HG02588 (cell line): ENCODE results near the gene WNT7B.

Experiments used
- ATAC-seq: cut with Tn5 transposase; IDR thresholded peaks from one replicate; pipeline ENCODE4 v1.9.1; 2021; ENCODE audit warnings: mild to moderate bottlenecking, moderate library complexity; ENCODE audit not compliant: unreplicated experiment

Gene WNT7B

DNA sequence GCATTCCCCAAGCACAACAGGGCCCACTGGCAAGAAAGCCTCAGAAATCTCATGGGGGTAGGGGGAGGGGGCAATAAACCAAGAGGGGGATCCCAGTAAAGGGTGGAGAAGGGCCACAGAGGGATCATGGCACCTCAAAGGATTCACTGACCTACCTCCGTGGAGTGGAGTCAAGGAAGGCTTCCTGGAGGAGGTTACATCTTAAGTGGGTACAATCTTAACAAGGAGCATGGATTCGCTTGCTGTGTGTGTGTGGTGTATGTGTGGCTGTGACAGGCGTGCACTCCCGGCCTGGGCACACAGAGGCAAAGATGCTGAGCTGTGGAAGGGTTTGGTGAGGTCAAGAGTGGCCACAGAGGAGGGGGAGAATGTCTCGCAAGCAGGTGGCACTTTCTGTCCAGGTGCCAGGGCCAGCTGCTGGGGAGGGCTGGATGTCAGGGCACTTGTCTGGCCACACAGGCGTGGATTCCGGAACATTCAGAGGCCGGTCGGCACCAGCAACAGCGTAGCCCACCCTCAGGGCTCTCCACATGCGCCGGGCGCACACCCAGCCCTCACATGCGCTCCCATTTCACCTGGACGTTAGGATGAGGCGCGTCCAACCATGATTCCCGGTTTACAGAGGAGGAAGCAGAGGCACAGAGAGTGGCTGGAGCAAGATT, 43.3 kb downstream of the WNT7B start:
- ATAC-seq: no peak

DNA sequence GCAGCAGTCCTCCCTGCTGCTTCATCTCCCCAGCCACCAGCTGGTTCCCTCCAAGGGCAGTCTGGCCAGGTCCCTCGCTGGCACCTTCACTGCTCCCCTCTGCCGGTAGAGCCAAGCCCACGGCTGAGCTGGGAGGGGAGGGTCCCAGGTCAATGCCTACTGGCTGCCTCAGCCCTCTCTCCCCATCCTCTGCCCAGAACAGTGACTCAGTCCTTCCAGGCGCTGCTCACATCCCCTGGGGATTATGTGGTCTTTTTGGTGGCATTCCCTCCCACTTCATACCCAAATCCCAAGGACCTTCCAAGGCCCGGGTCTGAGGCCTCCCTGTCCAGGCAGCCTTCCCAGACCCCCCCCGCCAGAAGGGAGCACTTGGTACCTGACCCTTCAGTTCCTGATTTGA, 44.9 kb downstream of the WNT7B start:
- ATAC-seq: no peak

- no peak for ATAC-seq
Observed at GRCh38 chr22:45931042-45931441, 45.9 kb downstream of the WNT7B start.

- no peak for ATAC-seq
Observed at GRCh38 chr22:45930324-45930723, 46.6 kb downstream of the WNT7B start.

- ATAC-seq: no peak
Observed at GRCh38 chr22:45929649-45930048, 47.3 kb downstream of the WNT7B start.

DNA sequence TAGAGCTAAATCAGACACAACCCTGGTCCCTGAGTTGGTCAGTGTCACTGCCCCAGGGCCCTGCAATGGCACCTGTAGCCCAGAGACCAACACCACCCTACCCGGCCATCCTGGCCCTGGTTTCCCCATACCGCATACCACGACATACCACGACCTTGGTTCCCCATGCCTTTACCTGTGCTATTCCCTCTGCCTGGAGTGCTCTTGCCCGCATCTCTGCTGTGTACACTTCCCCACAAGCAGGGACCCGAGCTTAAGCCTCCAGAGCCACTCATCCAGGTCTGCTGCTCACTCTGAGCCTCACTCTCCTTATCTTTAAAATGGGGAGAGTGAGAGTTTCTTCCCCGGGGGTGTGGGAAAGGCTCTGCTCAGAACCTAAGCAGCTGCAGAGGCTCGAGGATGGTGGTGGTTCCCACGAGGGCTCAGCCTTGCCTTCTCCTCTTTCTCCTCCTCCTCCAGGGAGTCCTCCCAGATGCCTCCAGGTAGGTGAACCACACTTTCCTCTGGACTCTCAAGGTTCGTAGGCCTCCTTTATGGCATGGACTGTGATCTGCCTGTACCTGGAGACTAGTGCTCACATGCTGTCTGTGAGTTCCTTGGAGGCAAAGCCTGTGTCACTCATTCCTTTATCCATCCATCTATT, 48.1 kb downstream of the WNT7B start:
- no peak for ATAC-seq

GRCh38 chr22:45927059-45927458, 49.9 kb downstream of the WNT7B start:
- no peak for ATAC-seq

GRCh38 chr22:45926433-45926832, 50.5 kb downstream of the WNT7B start:
- no peak for ATAC-seq

GRCh38 chr22:45925811-45926351, 51.1 kb downstream of the WNT7B start:
- ATAC-seq: no peak

DNA sequence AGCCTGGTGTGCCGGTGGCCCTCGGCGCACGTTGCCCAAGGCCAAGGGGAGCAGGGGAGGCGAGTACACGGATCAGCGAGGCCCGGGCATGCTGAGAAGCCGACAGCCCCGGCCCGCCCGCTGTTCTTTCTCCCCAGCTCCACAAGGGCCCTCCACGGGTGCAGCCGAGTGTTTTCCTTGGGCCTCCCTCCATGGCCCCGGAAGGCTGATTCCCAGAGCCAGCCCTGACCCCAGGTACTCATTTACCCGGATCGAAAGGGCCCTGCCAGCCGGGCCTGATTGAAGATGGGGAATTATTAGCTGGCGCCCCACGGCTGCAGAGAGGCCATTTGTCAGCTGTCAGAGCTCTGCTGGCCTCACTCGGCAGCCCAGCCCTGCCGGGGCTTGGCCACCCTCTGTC, 53.1 kb downstream of the WNT7B start:
- ATAC-seq: no peak

- no peak for ATAC-seq
Observed at GRCh38 chr22:45923212-45923611, 53.8 kb downstream of the WNT7B start.

DNA sequence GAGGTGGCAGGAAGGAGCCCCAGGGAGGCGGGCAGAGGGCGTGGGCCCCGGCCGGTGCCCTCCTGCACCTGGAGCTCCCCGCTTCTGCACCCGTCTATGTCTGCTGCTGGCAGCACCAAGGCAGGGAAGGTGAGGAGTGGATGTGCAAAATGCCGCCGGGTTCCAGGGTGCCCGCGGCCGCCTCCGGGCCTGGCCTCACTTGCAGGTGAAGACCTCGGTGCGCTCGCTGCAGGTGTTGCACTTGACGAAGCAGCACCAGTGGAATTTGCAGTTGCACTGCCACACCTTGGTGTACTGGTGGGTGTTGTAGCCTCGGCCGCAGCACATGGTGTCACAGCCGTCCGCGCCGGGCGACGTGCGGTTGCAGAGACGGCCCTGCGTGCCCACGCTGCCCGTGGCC, 54.3 kb downstream of the WNT7B start:
- no peak for ATAC-seq

- no peak for ATAC-seq
Observed at GRCh38 chr22:45922256-45922655, 54.7 kb downstream of the WNT7B start.

GRCh38 chr22:45919504-45920286, 57.3 kb downstream of the WNT7B start:
- ATAC-seq: no peak

DNA sequence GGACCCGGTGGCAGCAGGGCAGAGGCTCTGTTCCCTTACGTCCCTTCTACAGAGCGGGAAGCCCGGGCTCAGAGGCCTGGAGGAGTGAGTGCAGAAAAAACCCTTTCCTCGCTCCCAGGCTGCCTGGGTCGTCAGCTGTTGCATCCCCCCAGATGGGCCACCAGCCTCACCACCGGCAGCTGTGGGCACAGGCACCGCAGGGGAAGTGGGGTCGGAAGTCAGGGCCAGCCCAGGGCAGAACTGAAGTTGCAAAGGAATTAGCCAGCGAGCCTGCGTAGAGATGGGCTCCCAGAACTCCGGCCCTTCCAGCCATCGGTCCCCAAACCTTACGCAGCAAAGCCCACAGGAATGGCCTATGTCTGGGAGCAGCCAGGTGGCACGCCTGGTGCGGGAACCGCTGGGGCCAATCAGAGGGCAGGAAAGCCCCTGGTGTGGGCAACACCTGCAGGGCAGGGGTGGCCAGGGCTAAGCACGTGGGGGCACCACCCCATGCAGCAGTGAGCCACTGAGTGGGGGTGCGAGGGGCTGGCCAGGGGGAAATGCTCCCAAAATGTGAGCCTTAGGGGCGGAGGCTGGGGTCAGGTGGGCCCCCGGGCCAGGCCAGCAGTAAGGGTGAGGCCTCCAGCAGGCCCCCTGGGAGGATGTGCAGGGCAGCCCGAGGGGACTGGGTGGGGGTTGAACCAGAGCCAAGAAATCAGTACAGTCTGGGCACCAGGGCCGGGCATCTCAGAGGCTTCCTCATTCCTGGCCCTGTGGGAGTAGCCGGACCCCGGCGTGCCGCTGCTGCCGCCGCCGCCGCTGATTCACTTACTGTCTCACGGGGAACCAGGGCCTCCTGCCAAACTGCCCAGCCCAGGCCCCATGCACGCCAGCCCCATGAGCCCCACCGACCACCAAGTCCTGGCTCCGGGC, 58.2 kb downstream of the WNT7B start:
- ATAC-seq: no peak

GRCh38 chr22:45917700-45918458, 59.1 kb downstream of the WNT7B start:
- no peak for ATAC-seq

DNA sequence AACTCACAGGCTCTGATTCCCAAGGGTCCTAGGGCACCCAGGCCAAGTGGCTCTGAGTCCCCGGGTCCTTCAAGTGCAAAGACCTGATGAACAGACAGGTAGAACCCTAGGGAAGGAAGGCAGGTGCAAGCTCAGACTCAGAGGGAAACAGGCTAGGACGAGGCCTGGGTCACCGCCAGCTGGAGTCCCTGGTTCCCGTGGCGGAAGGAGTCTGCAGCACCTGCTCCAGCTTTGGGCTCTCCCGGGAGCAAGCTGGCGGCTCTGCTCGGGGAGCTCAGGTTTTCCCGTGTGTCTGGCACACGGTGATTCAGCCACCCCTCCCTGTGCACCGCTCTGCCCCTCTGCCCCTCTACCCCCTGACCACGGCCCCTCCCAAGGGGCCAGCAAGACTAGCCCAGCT, 59.8 kb downstream of the WNT7B start:
- ATAC-seq: no peak

DNA sequence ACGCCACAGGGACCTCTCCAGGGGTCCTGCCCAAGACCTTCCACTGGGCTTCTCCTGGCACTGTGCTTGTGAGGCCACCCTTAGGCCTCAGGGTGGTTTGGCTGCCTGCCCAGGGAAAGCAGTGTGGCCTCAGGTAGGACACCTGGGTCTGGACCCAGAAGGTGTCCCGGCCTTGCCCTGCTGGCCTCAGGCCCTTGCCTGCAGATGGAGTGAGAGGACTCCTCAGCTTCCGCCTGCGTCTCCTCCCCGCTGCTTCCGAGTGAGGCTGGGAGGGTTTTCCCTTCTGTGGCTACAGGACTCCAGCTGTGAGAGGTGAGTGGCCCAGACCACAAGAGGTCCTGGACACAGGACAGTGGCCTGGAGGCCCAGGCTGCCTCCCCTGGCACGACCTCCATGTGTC, 60.4 kb downstream of the WNT7B start:
- ATAC-seq: no peak

DNA sequence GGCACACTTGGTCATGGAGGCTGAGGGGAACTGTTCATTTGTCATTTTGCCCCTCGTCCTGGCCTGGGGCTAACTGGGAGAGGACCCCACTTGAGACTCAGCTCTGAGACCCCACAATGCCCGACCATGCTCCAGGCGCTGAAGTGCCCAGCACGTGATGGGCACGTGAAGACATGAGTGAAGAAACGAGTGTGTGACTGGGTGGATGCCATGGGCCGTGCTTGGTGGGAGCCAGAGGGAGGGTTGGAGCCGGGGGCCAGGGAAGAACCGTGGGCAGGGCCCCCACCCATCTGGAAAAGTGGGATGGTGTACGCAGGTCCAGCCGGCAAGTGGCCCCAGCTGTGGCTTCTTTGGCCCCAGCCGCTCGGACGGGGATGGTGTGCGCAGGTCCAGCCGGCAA, 61.1 kb downstream of the WNT7B start:
- no peak for ATAC-seq

DNA sequence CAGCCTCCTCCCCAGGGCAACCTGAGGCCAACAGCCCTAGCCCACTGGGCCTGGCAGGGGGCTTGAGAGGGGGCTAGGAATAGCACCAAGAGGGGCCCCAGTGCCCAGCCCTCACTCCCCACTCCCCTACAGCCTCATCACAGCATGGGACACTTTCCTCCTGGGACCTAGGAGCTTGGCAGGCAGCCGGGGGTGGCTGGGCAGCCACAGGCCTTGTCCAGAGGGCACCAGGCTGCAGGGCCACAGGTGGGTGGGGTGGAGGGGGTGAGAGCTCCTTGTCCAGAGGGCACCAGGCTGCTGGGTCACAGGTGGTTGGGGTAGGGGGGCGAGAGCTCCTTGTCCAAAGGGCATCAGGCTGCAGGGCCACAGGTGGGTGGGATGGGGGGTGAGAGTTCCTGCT, 61.8 kb downstream of the WNT7B start:
- ATAC-seq: no peak
